GM21360 (cell line): Measurements from ENCODE around the gene TSSK2.

Source experiments
- ATAC-seq: cut with Tn5 transposase; IDR thresholded peaks from one replicate; pipeline ENCODE4 v1.9.1; 2021; ENCODE audit warnings: mild to moderate bottlenecking, moderate library complexity; ENCODE audit not compliant: unreplicated experiment

Gene TSSK2

GRCh38 chr22:19167106-19167869 lies 36.2 kb downstream of the TSSK2 start:
- no peak for ATAC-seq

GRCh38 chr22:19168088-19168890 lies 37.2 kb downstream of the TSSK2 start:
- no peak for ATAC-seq

GRCh38 chr22:19169002-19169946 lies 38.2 kb downstream of the TSSK2 start:
- ATAC-seq, result no peak

GRCh38 chr22:19169947-19170318 lies 38.8 kb downstream of the TSSK2 start:
- no peak for ATAC-seq

GRCh38 chr22:19172213-19173046 lies 41.3 kb downstream of the TSSK2 start:
- no peak for ATAC-seq

- no peak for ATAC-seq
These were observed 42.2 kb downstream of the TSSK2 start for GRCh38 chr22:19173047-19174035.

GRCh38 chr22:19174106-19175025 lies 43.3 kb downstream of the TSSK2 start:
- no peak for ATAC-seq

- ATAC-seq, result no peak
These were observed 44.0 kb downstream of the TSSK2 start for GRCh38 chr22:19175026-19175601.

- no peak for ATAC-seq
These were observed 44.6 kb downstream of the TSSK2 start for GRCh38 chr22:19175602-19176174.

GRCh38 chr22:19176175-19176643 lies 45.1 kb downstream of the TSSK2 start:
- no peak for ATAC-seq

GRCh38 chr22:19176732-19177131 lies 45.6 kb downstream of the TSSK2 start:
- ATAC-seq, result no peak

- no peak for ATAC-seq
These were observed 46.3 kb downstream of the TSSK2 start for GRCh38 chr22:19177164-19178064.

- peak; percentile 30 for ATAC-seq
These were observed 47.1 kb downstream of the TSSK2 start for GRCh38 chr22:19178065-19178656.

- ATAC-seq, result peak; percentile 64
These were observed 47.8 kb downstream of the TSSK2 start, which contains the start of gene SLC25A1 for GRCh38 chr22:19178657-19179496. SLC25A1 (minus strand) TSS chr22:19178736; CDS start chr22:19178673, 63 bp downstream.
